Prostate gland (tissue), 2 donors: Measurements from ENCODE around the gene INMT. TPM values are rescaled to one million over a fixed set of nuclear protein-coding genes. Genes with fewer than 3 reads are reported as not detected.

Experiments used
- DNase-seq: peaks from one replicate; pipeline ENCODE4 v3.0.0-alpha.2; 2019; ENCODE audit warnings: low spot score
- H3K27ac ChIP-seq, 2 donors: fragments of 200-600 bp; sonication (generic); 2 replicates each; pipeline ENCODE4 v1.5.1; 2017 to 2019
- H3K27me3 ChIP-seq: fragments of 200-600 bp; sonication (generic); replicated peaks from 2 replicates; pipeline ENCODE4 v1.5.1; 2019; ENCODE audit not compliant: insufficient read depth
- H3K36me3 ChIP-seq, 2 donors: fragments of 200-600 bp; sonication (generic); 1 replicate in 1 of 2; 2 replicates in 1 of 2; pipeline versions ENCODE4 v1.5.1 to v1.8.1; 2017 to 2019
- H3K4me1 ChIP-seq: fragments of 200-600 bp; sonication (generic); replicated peaks from 2 replicates; pipeline ENCODE4 v1.5.1; 2019
- H3K4me3 ChIP-seq, 2 donors: fragments of 200-600 bp; sonication (generic); 2 replicates each; pipeline ENCODE4 v1.5.1; 2017 to 2019
- H3K9me3 ChIP-seq: fragments of 200-600 bp; sonication (generic); 2 replicates; pipeline ENCODE4 v1.5.1; 2017
- POLR2A ChIP-seq: fragments of 450-650 bp; IDR thresholded peaks from one replicate; pipeline ENCODE4 v1.6.1; 2016; ENCODE audit warnings: antibody characterized with exemption, mild to moderate bottlenecking
- POLR2AphosphoS5 ChIP-seq: sonication (generic); formaldehyde crosslinking; IDR thresholded peaks from one replicate; pipeline ENCODE4 v1.6.1; 2017; ENCODE audit warnings: antibody characterized with exemption
- WGBS: methylation state at CpG from one replicate; pipeline ENCODE4 v1.1.5; 2018; 5-methylcytosine and 5-hydroxymethylcytosine counted together
- intact Hi-C: fragments of 100-400 bp; cut with DNase I; formaldehyde crosslinking; loops from one replicate; pipeline ENCODE4 v1.14.2; 2022
- total RNA-seq, 2 donors: library from RNA; depleted of rRNA; stranded (reverse); fragments of >200 nt; gene quantifications; one replicate each; pipeline ENCODE4 v1.1.0, GENCODE V29; 2016
- TF ChIP-seq, protein P1 (sequence below), 4 experiments: fragments of 200-600 bp in 2 of 4; fragments of 450-650 bp in 2 of 4; sonication (generic) in 2 of 4; IDR thresholded peaks; 1 replicate in 3 of 4; 2 replicates in 1 of 4; pipeline ENCODE4 v1.5.1; 2016 to 2019; ENCODE audit warnings: antibody characterized with exemption in 4 of 4, mild to moderate bottlenecking in 2 of 4, moderate library complexity in 2 of 4

Gene INMT
- total RNA-seq, 2 donors from 2014 or later, result 41.4 to 132 TPM

DNA sequence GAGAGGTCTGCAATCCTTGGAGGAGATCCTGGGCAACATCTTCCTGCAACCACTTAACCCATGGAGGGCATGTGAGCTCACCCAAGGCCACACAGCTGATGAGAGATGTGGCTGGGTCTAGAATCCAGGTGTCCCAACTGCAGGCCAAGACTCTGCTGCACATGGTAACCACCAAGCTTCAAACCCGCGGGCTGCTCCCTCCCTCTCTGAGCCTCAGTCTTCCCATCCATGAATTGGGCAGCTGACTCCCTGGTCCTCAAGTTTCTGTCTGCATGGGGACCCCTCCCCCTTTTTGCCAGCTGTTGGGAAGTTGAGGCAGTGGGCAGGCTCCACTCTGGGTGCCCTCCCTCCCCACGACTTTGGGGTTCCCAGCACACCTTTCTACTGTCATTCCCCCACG is 20.9 kb upstream of the INMT start:
- intact Hi-C loops, result loop anchor here (10.0 kb wide), 1 partner anchor 96 kb away; no protein-coding TSS in a partner anchor
- DNase-seq, result no peak
- Histone ChIP-seq H3K4me1 (no peaks in the 10 kb centered on the region), H3K4me3 (no peak overlapping the region), H3K36me3 (no peaks in the 10 kb centered on the region), H3K27me3 (peaks cover 4% of the 10 kb centered on the region), H3K27ac (no peak overlapping the region), H3K9me3 (no peaks in the 10 kb centered on the region)
- TF ChIP-seq POLR2AphosphoS5, result no peak
- TF ChIP-seq, protein P1, sequence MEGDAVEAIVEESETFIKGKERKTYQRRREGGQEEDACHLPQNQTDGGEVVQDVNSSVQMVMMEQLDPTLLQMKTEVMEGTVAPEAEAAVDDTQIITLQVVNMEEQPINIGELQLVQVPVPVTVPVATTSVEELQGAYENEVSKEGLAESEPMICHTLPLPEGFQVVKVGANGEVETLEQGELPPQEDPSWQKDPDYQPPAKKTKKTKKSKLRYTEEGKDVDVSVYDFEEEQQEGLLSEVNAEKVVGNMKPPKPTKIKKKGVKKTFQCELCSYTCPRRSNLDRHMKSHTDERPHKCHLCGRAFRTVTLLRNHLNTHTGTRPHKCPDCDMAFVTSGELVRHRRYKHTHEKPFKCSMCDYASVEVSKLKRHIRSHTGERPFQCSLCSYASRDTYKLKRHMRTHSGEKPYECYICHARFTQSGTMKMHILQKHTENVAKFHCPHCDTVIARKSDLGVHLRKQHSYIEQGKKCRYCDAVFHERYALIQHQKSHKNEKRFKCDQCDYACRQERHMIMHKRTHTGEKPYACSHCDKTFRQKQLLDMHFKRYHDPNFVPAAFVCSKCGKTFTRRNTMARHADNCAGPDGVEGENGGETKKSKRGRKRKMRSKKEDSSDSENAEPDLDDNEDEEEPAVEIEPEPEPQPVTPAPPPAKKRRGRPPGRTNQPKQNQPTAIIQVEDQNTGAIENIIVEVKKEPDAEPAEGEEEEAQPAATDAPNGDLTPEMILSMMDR (IDR thresholded peaks at IDR 0.05), result no peak
- TF ChIP-seq POLR2A, result no peak
- WGBS, result 82% methylated on average over 4 of the region's 4 CpGs

DNA sequence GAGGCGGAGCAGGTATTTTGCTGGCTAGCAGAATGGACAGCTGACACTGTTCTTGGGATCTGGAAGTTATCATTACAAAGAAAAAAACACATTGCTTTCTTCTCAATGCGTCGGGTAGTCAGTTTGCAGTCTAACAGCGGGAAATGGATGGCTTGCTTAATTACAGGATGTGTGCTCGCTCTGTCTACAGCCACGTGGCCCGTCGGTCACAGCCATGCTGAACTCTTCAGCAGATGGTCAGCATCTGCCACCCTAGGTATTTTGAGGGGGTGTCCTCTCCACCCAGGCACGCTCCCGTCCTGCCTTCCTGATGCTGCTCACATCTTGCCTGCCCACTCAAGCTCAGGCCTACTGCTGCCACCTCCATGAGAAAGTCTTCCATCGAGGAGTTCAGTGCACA is 20.4 kb upstream of the INMT start:
- Histone ChIP-seq H3K4me1 (no peaks in the 10 kb centered on the region), H3K36me3 (no peaks in the 10 kb centered on the region), H3K27ac (no peak overlapping the region), H3K27me3 (peaks cover 4% of the 10 kb centered on the region), H3K9me3 (no peaks in the 10 kb centered on the region), H3K4me3 (no peak overlapping the region)
- DNase-seq, result no peak
- no peak for TF ChIP-seq POLR2AphosphoS5
- TF ChIP-seq, protein P1 (IDR thresholded peaks at IDR 0.05), result no peak
- TF ChIP-seq POLR2A, result no peak
- intact Hi-C loops, result loop anchor here (10.0 kb wide), 1 partner anchor 97 kb away; no protein-coding TSS in a partner anchor
- 69% methylated on average over 11 of the region's 11 CpGs for WGBS

DNA sequence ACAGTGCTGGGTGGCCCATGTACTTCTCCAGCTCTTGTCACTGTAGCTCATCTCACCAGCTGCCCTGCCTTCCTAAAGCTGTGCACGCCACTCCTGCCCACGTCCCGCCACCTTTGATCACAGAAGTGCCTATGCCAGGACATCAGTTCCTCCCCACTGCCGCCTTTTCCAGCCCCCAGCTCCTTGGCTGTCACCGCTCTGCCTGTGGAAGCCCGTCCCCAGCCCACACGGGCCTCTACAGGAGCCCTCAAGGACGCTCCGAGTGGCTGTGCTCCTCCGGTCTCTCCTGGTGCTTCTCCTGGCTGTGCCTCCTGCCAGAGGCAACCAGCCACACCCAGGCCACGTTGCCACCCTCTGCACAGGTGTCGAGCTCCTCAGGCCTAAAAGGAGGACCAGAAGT is 19.3 kb upstream of the INMT start:
- H3K27me3 ChIP-seq, result peaks cover 4% of the 10 kb centered on the region
- no peak overlapping the region for H3K4me3 ChIP-seq
- no peaks in the 10 kb centered on the region for H3K9me3 ChIP-seq
- TF ChIP-seq, protein P1 (IDR thresholded peaks at IDR 0.05), result no peak
- TF ChIP-seq POLR2AphosphoS5 (no peak), POLR2A (no peak)
- intact Hi-C loops, result loop anchor here (10.0 kb wide), 1 partner anchor 98 kb away; no protein-coding TSS in a partner anchor
- DNase-seq, result no peak
- WGBS, result 92% methylated on average over 12 of the region's 12 CpGs
- no peaks in the 10 kb centered on the region for H3K36me3 ChIP-seq
- H3K27ac ChIP-seq, result no peak overlapping the region
- H3K4me1 ChIP-seq, result no peaks in the 10 kb centered on the region

DNA sequence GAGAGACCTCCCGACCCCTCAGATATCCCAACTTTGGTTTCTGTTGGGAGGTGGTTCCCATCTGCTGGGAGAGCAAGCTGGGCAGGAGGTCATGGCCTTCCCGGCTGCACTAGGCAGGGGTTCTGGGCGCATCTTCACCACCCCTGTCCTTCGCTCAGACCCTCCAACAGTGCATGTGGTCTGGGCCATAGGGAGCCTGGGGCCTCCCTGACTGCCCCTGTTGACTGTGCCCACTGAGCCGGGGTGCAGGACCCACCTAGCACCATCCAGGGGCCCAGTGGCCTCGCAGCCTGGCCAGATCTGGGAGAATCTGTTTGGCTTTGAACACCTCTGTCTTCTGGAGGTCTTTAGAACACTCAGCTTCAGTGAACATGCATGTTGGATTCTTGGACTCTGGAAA is 18.7 kb upstream of the INMT start:
- Histone ChIP-seq H3K4me1 (no peaks in the 10 kb centered on the region), H3K4me3 (no peak overlapping the region), H3K27me3 (peaks cover 4% of the 10 kb centered on the region), H3K27ac (no peak overlapping the region), H3K9me3 (no peaks in the 10 kb centered on the region), H3K36me3 (no peaks in the 10 kb centered on the region)
- intact Hi-C loops, result loop anchor here (10.0 kb wide), 1 partner anchor 98 kb away; no protein-coding TSS in a partner anchor
- WGBS, result 96% methylated on average over 6 of the region's 6 CpGs
- no peak for DNase-seq
- TF ChIP-seq, protein P1 (IDR thresholded peaks at IDR 0.05), result no peak
- TF ChIP-seq POLR2AphosphoS5 (no peak), POLR2A (no peak)

DNA sequence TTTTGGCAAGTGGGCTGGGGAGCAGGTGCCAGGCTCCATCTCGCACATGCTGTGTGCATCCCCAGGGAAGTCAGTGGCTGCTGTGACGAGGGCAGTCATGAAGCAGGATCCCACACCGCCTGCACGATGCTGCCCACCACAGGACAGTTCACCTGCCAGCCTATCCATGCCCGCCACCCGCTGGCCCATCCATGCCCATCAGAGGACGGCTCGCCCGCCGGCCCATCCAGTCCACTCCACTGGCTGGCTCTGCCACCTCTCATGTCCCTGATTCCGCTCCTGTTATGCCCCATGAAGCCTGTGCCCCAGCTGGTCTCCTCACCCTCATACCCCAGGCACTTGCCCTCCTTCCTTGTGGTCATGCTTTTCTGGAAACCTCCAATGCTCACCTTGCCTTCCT is 18.2 kb upstream of the INMT start:
- Histone ChIP-seq H3K36me3 (no peaks in the 10 kb centered on the region), H3K27ac (no peak overlapping the region), H3K4me1 (no peaks in the 10 kb centered on the region), H3K27me3 (peaks cover 4% of the 10 kb centered on the region), H3K4me3 (no peak overlapping the region), H3K9me3 (no peaks in the 10 kb centered on the region)
- intact Hi-C loops, result loop anchor here (10.0 kb wide), 1 partner anchor 99 kb away; no protein-coding TSS in a partner anchor
- 94% methylated on average over 11 of the region's 11 CpGs for WGBS
- TF ChIP-seq POLR2AphosphoS5 (no peak), POLR2A (no peak)
- TF ChIP-seq, protein P1 (IDR thresholded peaks at IDR 0.05), result no peak
- DNase-seq, result no peak
